Liver (tissue), 9 donors: Measurements from ENCODE around the gene LSAMP. TPM values are rescaled to one million over a fixed set of nuclear protein-coding genes. Genes with fewer than 3 reads are reported as not detected.

ENCODE experiments used
- DNase-seq: peaks from one replicate; pipeline ENCODE4 v3.0.0-alpha.2; 2017; ENCODE audit warnings: low spot score
- H3K27ac ChIP-seq, 2 donors: one replicate each; pipeline ENCODE4 v1.7.0; 2013; ENCODE audit warnings: inconsistent platforms in 2 of 2, low read length in 2 of 2, control low read depth in 1 of 2, low read depth in 1 of 2, mild to moderate bottlenecking in 1 of 2
- H3K27me3 ChIP-seq, 4 donors: one replicate each; pipeline versions ENCODE4 v1.6.1 to v1.7.0; 2013; ENCODE audit warnings: low read length in 3 of 4, inconsistent platforms in 1 of 4, mild to moderate bottlenecking in 1 of 4, moderate library complexity in 1 of 4; ENCODE audit not compliant: control insufficient read depth in 4 of 4, insufficient read depth in 4 of 4
- H3K36me3 ChIP-seq, 4 donors: one replicate each; pipeline versions ENCODE4 v1.6.1 to v1.7.0; 2013; ENCODE audit warnings: low read length in 3 of 4, mild to moderate bottlenecking in 3 of 4, low read depth in 1 of 4, moderate library complexity in 1 of 4; ENCODE audit not compliant: control insufficient read depth in 4 of 4, insufficient read depth in 3 of 4
- H3K4me1 ChIP-seq, 4 donors: one replicate each; pipeline versions ENCODE4 v1.6.1 to v1.7.0; 2013; ENCODE audit warnings: low read length in 3 of 4, mild to moderate bottlenecking in 3 of 4, moderate library complexity in 1 of 4; ENCODE audit not compliant: control insufficient read depth in 4 of 4, insufficient read depth in 4 of 4
- H3K4me3 ChIP-seq, 3 donors: one replicate each; pipeline versions ENCODE4 v1.6.1 to v1.7.0; 2013; ENCODE audit warnings: low read length in 3 of 3, control low read depth in 1 of 3, low read depth in 1 of 3, mild to moderate bottlenecking in 1 of 3
- H3K9ac ChIP-seq, 2 donors: one replicate each; pipeline ENCODE4 v1.7.0; 2013; ENCODE audit warnings: low read length in 2 of 2, mild to moderate bottlenecking in 2 of 2, moderate library complexity in 2 of 2, control low read depth in 1 of 2, low read depth in 1 of 2
- H3K9me3 ChIP-seq, 4 donors: one replicate each; pipeline versions ENCODE4 v1.6.1 to v1.7.0; 2013; ENCODE audit warnings: low read length in 3 of 4; ENCODE audit not compliant: control insufficient read depth in 4 of 4
- EGR1 ChIP-seq, 2 donors: IDR thresholded peaks; 2 replicates each; pipeline ENCODE4 v1.6.1; 2016 to 2018; ENCODE audit warnings: antibody characterized with exemption in 2 of 2, low read depth in 2 of 2
- FOXA1 ChIP-seq: IDR thresholded peaks from 2 replicates; pipeline ENCODE4 v1.6.1; 2016; ENCODE audit warnings: antibody characterized with exemption
- FOXA2 ChIP-seq: IDR thresholded peaks from 2 replicates; pipeline ENCODE4 v1.6.1; 2016; ENCODE audit warnings: antibody characterized with exemption
- GABPA ChIP-seq, 2 donors: IDR thresholded peaks in 1 of 2; conservative IDR thresholded peaks in 1 of 2; 2 replicates each; pipeline ENCODE4 v1.6.1; 2016; ENCODE audit warnings: antibody characterized with exemption in 2 of 2, mild to moderate bottlenecking in 1 of 2, moderate library complexity in 1 of 2
- HNF4G ChIP-seq: IDR thresholded peaks from 2 replicates; pipeline ENCODE4 v1.6.1; 2016; ENCODE audit warnings: antibody characterized with exemption
- JUND ChIP-seq, 2 donors: IDR thresholded peaks; 2 replicates each; pipeline ENCODE4 v1.6.1; 2016; ENCODE audit warnings: antibody characterized with exemption in 2 of 2
- NR2F2 ChIP-seq: IDR thresholded peaks from 2 replicates; pipeline ENCODE4 v1.6.1; 2016; ENCODE audit warnings: antibody characterized with exemption
- RAD21 ChIP-seq, 2 donors: IDR thresholded peaks; 2 replicates each; pipeline ENCODE4 v1.6.1; 2016; ENCODE audit warnings: antibody characterized with exemption in 2 of 2, mild to moderate bottlenecking in 2 of 2
- RXRA ChIP-seq, 2 donors: IDR thresholded peaks; 2 replicates each; pipeline ENCODE4 v1.6.1; 2017 to 2018; ENCODE audit warnings: antibody characterized with exemption in 2 of 2, mild to moderate bottlenecking in 1 of 2
- SP1 ChIP-seq: IDR thresholded peaks from 2 replicates; pipeline ENCODE4 v1.6.1; 2018; ENCODE audit warnings: antibody characterized with exemption, mild to moderate bottlenecking
- TAF1 ChIP-seq: conservative IDR thresholded peaks from 2 replicates; pipeline ENCODE4 v1.6.1; 2016; ENCODE audit warnings: antibody characterized with exemption, mild to moderate bottlenecking
- YY1 ChIP-seq: IDR thresholded peaks from 2 replicates; pipeline ENCODE4 v1.6.1; 2016; ENCODE audit warnings: antibody characterized with exemption, mild to moderate bottlenecking
- WGBS: extraction: QIAGEN DNeasy Blood & Tissue Kit; methylation state at CpG from one replicate; pipeline ENCODE4 v1.1.7; 2013; 5-methylcytosine and 5-hydroxymethylcytosine counted together
- polyA plus RNA-seq, 2 donors: library from polyadenylated mRNA; stranded (reverse) in 1 of 2; unstranded in 1 of 2; fragments of 200-250 nt in 1 of 2; fragments of >200 nt in 1 of 2; fragmentation: Nextera tagmentation in 1 of 2; extraction: Ambion mirVana in 1 of 2; gene quantifications; one replicate each; pipeline versions ENCODE4 v1.2.1 to v1.2.3, GENCODE V29; 2013 to 2015
- total RNA-seq, 2 donors: library from RNA; depleted of rRNA; stranded (reverse); fragments of >200 nt; gene quantifications; one replicate each; pipeline ENCODE4 v1.2.3, GENCODE V29; 2014
- TF ChIP-seq, protein P1 (sequence below): IDR thresholded peaks from 2 replicates; pipeline ENCODE4 v1.6.1; 2016; ENCODE audit warnings: antibody characterized with exemption, mild to moderate bottlenecking
- TF ChIP-seq, protein P2 (sequence below): fragments of 150-350 bp; IDR thresholded peaks from 2 replicates; pipeline ENCODE4 v1.5.1; 2017; ENCODE audit warnings: improper control_type of control experiment, low read depth, low read length; ENCODE audit not compliant: missing input control
- TF ChIP-seq, protein P3 (sequence below): IDR thresholded peaks from 2 replicates; pipeline ENCODE4 v1.6.1; 2016; ENCODE audit warnings: antibody characterized with exemption
- TF ChIP-seq, protein P4 (sequence below): IDR thresholded peaks from 2 replicates; pipeline ENCODE4 v1.6.1; 2016; ENCODE audit warnings: antibody characterized with exemption
- TF ChIP-seq, protein P5 (sequence below): IDR thresholded peaks from 2 replicates; pipeline ENCODE4 v1.6.1; 2016; ENCODE audit warnings: antibody characterized with exemption
- donor health status: healthy.
- donor health status: healthy.
- donor health status: healthy.
- donor health status: healthy.
- donor health status: healthy.

Gene LSAMP
- total and polyA plus RNA-seq, 4 donors, result 0.01 to 0.17 (median 0.06) TPM

DNA sequence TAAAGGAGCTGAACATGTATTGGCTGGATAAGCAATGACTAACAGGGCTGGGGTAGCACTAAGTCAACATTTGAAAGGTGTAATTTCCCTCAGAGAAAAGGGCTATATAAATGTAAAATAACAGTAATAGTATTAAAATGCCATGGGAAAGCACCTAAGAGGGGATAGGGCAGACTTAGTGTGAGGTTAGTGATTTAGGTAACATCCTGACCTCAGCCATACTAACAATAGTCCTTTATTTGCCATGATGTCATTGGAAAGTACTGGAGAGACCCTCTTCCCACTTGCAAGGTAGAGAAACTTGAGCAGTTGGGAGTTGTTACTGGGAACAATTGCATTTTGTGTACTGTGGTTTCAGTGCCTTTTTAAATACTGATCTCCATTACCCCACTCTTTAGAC, 103.4 kb downstream of the LSAMP start:
- H3K4me3 ChIP-seq, result no peak overlapping the region
- DNase-seq, result no peak
- TF ChIP-seq SP1, result no peak
- TF ChIP-seq, protein P1, sequence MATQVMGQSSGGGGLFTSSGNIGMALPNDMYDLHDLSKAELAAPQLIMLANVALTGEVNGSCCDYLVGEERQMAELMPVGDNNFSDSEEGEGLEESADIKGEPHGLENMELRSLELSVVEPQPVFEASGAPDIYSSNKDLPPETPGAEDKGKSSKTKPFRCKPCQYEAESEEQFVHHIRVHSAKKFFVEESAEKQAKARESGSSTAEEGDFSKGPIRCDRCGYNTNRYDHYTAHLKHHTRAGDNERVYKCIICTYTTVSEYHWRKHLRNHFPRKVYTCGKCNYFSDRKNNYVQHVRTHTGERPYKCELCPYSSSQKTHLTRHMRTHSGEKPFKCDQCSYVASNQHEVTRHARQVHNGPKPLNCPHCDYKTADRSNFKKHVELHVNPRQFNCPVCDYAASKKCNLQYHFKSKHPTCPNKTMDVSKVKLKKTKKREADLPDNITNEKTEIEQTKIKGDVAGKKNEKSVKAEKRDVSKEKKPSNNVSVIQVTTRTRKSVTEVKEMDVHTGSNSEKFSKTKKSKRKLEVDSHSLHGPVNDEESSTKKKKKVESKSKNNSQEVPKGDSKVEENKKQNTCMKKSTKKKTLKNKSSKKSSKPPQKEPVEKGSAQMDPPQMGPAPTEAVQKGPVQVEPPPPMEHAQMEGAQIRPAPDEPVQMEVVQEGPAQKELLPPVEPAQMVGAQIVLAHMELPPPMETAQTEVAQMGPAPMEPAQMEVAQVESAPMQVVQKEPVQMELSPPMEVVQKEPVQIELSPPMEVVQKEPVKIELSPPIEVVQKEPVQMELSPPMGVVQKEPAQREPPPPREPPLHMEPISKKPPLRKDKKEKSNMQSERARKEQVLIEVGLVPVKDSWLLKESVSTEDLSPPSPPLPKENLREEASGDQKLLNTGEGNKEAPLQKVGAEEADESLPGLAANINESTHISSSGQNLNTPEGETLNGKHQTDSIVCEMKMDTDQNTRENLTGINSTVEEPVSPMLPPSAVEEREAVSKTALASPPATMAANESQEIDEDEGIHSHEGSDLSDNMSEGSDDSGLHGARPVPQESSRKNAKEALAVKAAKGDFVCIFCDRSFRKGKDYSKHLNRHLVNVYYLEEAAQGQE, result no peak
- no peak for TF ChIP-seq TAF1
- no peak for TF ChIP-seq FOXA1
- no peak for TF ChIP-seq HNF4G
- no peak for TF ChIP-seq RXRA (IDR thresholded peaks at IDR 0.05)
- TF ChIP-seq YY1, result no peak
- TF ChIP-seq NR2F2, result no peak
- TF ChIP-seq JUND (IDR thresholded peaks at IDR 0.05), result no peak
- TF ChIP-seq, protein P2, sequence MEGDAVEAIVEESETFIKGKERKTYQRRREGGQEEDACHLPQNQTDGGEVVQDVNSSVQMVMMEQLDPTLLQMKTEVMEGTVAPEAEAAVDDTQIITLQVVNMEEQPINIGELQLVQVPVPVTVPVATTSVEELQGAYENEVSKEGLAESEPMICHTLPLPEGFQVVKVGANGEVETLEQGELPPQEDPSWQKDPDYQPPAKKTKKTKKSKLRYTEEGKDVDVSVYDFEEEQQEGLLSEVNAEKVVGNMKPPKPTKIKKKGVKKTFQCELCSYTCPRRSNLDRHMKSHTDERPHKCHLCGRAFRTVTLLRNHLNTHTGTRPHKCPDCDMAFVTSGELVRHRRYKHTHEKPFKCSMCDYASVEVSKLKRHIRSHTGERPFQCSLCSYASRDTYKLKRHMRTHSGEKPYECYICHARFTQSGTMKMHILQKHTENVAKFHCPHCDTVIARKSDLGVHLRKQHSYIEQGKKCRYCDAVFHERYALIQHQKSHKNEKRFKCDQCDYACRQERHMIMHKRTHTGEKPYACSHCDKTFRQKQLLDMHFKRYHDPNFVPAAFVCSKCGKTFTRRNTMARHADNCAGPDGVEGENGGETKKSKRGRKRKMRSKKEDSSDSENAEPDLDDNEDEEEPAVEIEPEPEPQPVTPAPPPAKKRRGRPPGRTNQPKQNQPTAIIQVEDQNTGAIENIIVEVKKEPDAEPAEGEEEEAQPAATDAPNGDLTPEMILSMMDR, result no peak
- TF ChIP-seq, protein P3, sequence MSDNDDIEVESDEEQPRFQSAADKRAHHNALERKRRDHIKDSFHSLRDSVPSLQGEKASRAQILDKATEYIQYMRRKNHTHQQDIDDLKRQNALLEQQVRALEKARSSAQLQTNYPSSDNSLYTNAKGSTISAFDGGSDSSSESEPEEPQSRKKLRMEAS, result no peak
- TF ChIP-seq, protein P4, sequence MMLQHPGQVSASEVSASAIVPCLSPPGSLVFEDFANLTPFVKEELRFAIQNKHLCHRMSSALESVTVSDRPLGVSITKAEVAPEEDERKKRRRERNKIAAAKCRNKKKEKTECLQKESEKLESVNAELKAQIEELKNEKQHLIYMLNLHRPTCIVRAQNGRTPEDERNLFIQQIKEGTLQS, result no peak
- TF ChIP-seq FOXA2, result no peak
- no peak for TF ChIP-seq EGR1 (IDR thresholded peaks at IDR 0.05; ENCODE audit: low read depth in 2 of 2)
- TF ChIP-seq RAD21 (IDR thresholded peaks at IDR 0.05), result no peak
- no peak for TF ChIP-seq GABPA (IDR thresholded peaks at IDR 0.05 in 1 of 2, conservative IDR thresholded peaks at IDR 0.05 in 1 of 2)
- H3K27ac ChIP-seq, result no peak overlapping the region
- no peak overlapping the region for H3K9ac ChIP-seq
- no peaks in the 10 kb centered on the region for H3K9me3 ChIP-seq
- no peaks in the 10 kb centered on the region for H3K36me3 ChIP-seq
- H3K27me3 ChIP-seq, result peaks cover 0 to under 1% (median 0%) of the 10 kb centered on the region in 4 donors
- no peaks in the 10 kb centered on the region for H3K4me1 ChIP-seq

DNA sequence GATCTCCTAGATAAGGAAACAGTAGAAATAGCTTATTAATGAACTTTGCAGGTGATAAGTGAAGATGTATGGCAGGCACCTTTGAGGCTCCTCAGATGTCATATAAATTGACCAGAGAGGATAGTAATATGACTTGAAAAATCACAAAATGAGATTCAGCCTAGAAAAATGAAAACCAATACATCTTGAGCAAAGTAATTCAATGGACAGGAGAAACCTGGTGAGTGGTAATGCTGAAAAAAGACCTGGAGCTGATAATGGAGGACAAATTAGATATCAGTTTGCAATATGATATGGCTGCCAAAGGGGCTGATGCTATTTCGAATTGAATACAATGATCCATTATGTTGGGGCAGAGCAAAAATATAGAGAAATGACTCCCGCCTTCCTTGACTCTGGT, 103.9 kb downstream of the LSAMP start:
- no peak overlapping the region for H3K27ac ChIP-seq
- DNase-seq, result no peak
- H3K9me3 ChIP-seq, result no peaks in the 10 kb centered on the region
- no peak overlapping the region for H3K4me3 ChIP-seq
- no peak overlapping the region for H3K9ac ChIP-seq
- no peaks in the 10 kb centered on the region for H3K36me3 ChIP-seq
- H3K27me3 ChIP-seq, result no peaks in the 10 kb centered on the region
- TF ChIP-seq SP1 (no peak), FOXA2 (no peak), RAD21 (IDR thresholded peaks at IDR 0.05) (no peak), TAF1 (no peak), EGR1 (IDR thresholded peaks at IDR 0.05; ENCODE audit: low read depth in 2 of 2) (no peak), FOXA1 (no peak), GABPA (IDR thresholded peaks at IDR 0.05 in 1 of 2, conservative IDR thresholded peaks at IDR 0.05 in 1 of 2) (no peak), HNF4G (no peak), JUND (IDR thresholded peaks at IDR 0.05) (no peak)
- TF ChIP-seq, protein P5, sequence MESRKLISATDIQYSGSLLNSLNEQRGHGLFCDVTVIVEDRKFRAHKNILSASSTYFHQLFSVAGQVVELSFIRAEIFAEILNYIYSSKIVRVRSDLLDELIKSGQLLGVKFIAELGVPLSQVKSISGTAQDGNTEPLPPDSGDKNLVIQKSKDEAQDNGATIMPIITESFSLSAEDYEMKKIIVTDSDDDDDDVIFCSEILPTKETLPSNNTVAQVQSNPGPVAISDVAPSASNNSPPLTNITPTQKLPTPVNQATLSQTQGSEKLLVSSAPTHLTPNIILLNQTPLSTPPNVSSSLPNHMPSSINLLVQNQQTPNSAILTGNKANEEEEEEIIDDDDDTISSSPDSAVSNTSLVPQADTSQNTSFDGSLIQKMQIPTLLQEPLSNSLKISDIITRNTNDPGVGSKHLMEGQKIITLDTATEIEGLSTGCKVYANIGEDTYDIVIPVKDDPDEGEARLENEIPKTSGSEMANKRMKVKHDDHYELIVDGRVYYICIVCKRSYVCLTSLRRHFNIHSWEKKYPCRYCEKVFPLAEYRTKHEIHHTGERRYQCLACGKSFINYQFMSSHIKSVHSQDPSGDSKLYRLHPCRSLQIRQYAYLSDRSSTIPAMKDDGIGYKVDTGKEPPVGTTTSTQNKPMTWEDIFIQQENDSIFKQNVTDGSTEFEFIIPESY, result no peak
- TF ChIP-seq, protein P2, result no peak
- TF ChIP-seq, protein P4, result no peak
- TF ChIP-seq, protein P1, result no peak
- 72% methylated on average over 2 of the region's 2 CpGs for WGBS
- H3K4me1 ChIP-seq, result no peaks in the 10 kb centered on the region
